Measurements from ENCODE around the gene G2E3.

- no peak for TF ChIP-seq POLR2A (IDR thresholded peaks at IDR 0.05)
- no peak for TF ChIP-seq CTCF (IDR thresholded peaks at IDR 0.05)
- no peak for TF ChIP-seq EP300 (IDR thresholded peaks at IDR 0.05)
- TF ChIP-seq POLR2AphosphoS5 (IDR thresholded peaks at IDR 0.05), result no peak
Observed at GRCh38 chr14:30596935-30597334, 38.0 kb downstream of the G2E3 start.

Measured in sigmoid colon (tissue), 4 donors.